ENCODE results near the gene SLFN14.
A peak's percentile ranks its signal among the peaks of the same experiment; 100 is the strongest.
"Not testable (repeated sequence)": the region's sequence is repeated elsewhere in the genome, so short reads cannot be mapped to it uniquely, and the experiment has no call there.

Gene SLFN14

GRCh38 chr17:35560703-35561102, at the start of gene SLFN14:
TSS of gene SLFN14 (minus strand) at chr17:35560819. CDS start at chr17:35558062, 2,757 bp downstream.
- DNase-seq = no peak

- no peak for DNase-seq
These were observed 49.2 kb upstream of the SLFN14 start for GRCh38 chr17:35609831-35610230.

GRCh38 chr17:35607239-35607847, 46.7 kb upstream of the SLFN14 start:
- DNase-seq = no peak

- DNase-seq = no peak
These were observed 45.1 kb upstream of the SLFN14 start for GRCh38 chr17:35605678-35606077.

- no peak for DNase-seq
These were observed 43.1 kb upstream of the SLFN14 start for GRCh38 chr17:35603674-35604073.

- no peak for DNase-seq
These were observed 37.0 kb upstream of the SLFN14 start for GRCh38 chr17:35597604-35598003.

GRCh38 chr17:35596530-35597233, 36.1 kb upstream of the SLFN14 start:
- no peak for DNase-seq

- DNase-seq = no peak
These were observed 35.5 kb upstream of the SLFN14 start for GRCh38 chr17:35596072-35596471.

GRCh38 chr17:35588196-35588920, 27.7 kb upstream of the SLFN14 start:
- no peak for DNase-seq

- DNase-seq = peak; percentile 95
These were observed 26.7 kb upstream of the SLFN14 start, which contains the start of gene AP2B1 for GRCh38 chr17:35587074-35587961. TSS of gene AP2B1 (plus strand) at chr17:35587322. CDS start at chr17:35594031, 6,709 bp downstream.

GRCh38 chr17:35586569-35587073, 26.0 kb upstream of the SLFN14 start:
- no peak for DNase-seq

- no peak for DNase-seq
These were observed 23.4 kb upstream of the SLFN14 start for GRCh38 chr17:35584061-35584460.

GRCh38 chr17:35578929-35579432, 18.4 kb upstream of the SLFN14 start:
- no peak for DNase-seq

- peak; percentile 83 for DNase-seq
These were observed 17.7 kb upstream of the SLFN14 start, which contains the start of gene PEX12 for GRCh38 chr17:35578197-35578928. TSS of gene PEX12 (minus strand) at chr17:35578571. CDS start at chr17:35578021, 550 bp downstream.

GRCh38 chr17:35577830-35578196, 17.2 kb upstream of the SLFN14 start:
- no peak for DNase-seq

- no peak for DNase-seq
These were observed 15.1 kb upstream of the SLFN14 start for GRCh38 chr17:35575759-35576158.

GRCh38 chr17:35569405-35569804, 8.8 kb upstream of the SLFN14 start:
- no peak for DNase-seq

- peak; percentile 31 for DNase-seq
These were observed 7.9 kb upstream of the SLFN14 start for GRCh38 chr17:35568561-35568960.

- no peak for DNase-seq
These were observed 6.3 kb upstream of the SLFN14 start for GRCh38 chr17:35566968-35567367.

- not testable (repeated sequence) for DNase-seq
These were observed 2.6 kb upstream of the SLFN14 start for GRCh38 chr17:35563181-35563580.

GRCh38 chr17:35559495-35560210, 966 bp downstream of the SLFN14 start:
- no peak for DNase-seq
